HG02623 (cell line): ENCODE measurements around the gene CHMP4A.
"Not testable (repeated sequence)": the region's sequence is repeated elsewhere in the genome, so short reads cannot be mapped to it uniquely, and the experiment has no call there.

ENCODE experiments used
- ATAC-seq: cut with Tn5 transposase; IDR thresholded peaks from one replicate; pipeline ENCODE4 v1.9.1; 2021; ENCODE audit warnings: moderate library complexity; ENCODE audit not compliant: unreplicated experiment

Gene CHMP4A

GRCh38 chr14:24226473-24226872 lies 13.2 kb upstream of the CHMP4A start:
- no peak for ATAC-seq

DNA sequence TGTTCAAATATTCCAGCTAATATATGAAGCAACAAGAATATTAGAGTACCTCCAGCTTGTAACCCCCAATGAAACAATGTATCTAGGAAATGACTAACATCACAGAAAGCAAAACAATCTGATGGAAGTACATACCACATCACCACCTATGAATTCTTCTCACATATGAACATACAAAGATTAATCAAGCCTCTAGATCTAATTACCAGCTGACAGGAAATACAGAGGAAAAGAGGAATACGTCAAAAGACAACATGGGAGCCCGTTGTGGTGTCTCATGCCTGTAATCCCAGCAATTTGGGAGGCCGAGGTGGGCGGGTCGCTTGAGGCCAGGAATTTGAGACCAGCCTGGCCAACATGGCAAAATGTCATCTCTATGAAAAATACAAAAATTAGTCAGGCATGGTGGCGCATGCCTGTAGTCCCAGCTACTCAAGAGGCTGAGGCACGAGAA lies 11.4 kb upstream of the CHMP4A start:
- ATAC-seq = no peak

- not testable (repeated sequence) for ATAC-seq
These were observed 9.7 kb upstream of the CHMP4A start for GRCh38 chr14:24222987-24223386.

GRCh38 chr14:24219521-24219920 lies 6.2 kb upstream of the CHMP4A start:
- ATAC-seq = no peak

DNA sequence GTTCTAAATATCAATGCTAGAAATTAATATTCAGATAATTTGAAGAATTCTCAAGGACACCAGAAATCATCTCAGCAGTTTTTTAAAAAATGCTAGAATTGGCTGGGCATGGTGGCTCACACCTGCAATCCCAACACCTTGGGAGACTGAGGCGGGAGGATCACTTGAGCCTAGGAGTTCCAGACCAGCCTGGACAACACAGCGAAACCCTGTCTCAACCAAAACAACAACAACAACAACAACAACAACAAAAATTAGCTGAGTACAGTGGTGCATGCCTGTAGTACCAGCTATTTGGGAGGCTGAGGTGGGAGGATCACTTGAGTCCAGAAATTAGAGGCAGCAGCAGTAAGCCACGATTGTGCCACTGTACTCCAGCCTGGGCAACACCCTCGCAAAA lies 5.8 kb upstream of the CHMP4A start:
- ATAC-seq = no peak

- ATAC-seq = not testable (repeated sequence)
These were observed 3.6 kb upstream of the CHMP4A start for GRCh38 chr14:24216876-24217275.

DNA sequence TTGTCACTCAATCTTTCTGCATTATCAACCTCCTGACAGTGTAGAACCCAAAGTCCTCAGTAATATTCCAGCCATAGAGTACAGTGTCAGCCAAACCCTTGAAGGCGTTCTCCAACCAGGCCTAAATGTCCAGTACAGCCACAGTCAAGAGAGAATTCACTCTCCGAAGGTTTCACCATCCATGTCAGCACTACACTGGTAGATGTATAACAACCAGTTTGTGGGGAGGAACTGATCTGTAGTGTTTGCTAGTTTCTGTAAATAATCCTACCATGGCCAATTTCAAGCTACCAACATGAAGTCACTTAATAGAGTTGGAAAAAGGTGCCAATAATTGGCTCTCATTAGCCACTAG lies 3.0 kb upstream of the CHMP4A start:
- ATAC-seq = no peak

GRCh38 chr14:24215495-24216344 lies 2.4 kb upstream of the CHMP4A start, which contains the start of gene MDP1:
Gene MDP1, minus strand, starts transcription at chr14:24216066. Its CDS starts 111 bp downstream, at chr14:24215955.
- peak; percentile 65 for ATAC-seq

DNA sequence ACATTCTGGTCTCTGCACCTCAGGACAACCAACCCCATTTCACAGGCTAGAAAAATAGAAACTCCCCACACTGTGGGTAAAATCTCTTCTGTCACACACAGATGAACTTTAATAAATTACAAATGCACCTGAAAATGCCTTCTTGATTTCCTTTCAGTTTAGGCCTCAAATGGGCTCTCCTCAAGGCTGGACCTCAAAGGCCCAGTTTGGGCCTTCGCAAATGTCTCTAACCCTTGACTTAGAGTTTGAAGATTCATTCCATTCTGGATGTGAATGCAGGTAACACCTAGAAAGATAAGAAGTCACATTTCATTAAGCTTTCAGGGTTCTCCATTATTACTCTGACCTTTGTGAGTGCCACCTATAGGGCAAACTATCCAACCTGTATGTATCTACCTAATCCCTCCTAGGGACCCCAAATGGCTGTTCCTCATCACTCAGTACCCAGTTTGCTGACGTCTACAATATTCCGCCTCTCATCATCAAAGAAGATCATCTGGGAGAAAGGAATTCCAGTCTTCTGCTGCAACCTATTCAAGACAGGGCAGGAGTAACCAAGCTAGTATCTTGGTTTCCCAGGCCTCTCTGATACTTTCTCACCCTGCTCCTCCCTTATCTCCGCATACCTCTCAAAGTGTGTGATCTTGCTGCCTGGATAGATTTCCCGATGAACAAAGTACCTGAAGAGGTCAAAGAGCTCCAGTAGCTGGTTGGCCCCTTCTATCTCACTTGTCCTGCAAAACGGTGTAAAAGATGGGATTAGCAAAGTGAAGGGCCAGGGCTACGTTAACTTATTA lies 776 bp upstream of the CHMP4A start:
- no peak for ATAC-seq

GRCh38 chr14:24211311-24211710 lies 2.0 kb downstream of the CHMP4A start:
- no peak for ATAC-seq

- ATAC-seq = no peak
These were observed 5.7 kb downstream of the CHMP4A start for GRCh38 chr14:24207625-24208024.

- ATAC-seq = no peak
These were observed 6.2 kb downstream of the CHMP4A start for GRCh38 chr14:24207104-24207551.

GRCh38 chr14:24206260-24207103 lies 6.8 kb downstream of the CHMP4A start:
- no peak for ATAC-seq

DNA sequence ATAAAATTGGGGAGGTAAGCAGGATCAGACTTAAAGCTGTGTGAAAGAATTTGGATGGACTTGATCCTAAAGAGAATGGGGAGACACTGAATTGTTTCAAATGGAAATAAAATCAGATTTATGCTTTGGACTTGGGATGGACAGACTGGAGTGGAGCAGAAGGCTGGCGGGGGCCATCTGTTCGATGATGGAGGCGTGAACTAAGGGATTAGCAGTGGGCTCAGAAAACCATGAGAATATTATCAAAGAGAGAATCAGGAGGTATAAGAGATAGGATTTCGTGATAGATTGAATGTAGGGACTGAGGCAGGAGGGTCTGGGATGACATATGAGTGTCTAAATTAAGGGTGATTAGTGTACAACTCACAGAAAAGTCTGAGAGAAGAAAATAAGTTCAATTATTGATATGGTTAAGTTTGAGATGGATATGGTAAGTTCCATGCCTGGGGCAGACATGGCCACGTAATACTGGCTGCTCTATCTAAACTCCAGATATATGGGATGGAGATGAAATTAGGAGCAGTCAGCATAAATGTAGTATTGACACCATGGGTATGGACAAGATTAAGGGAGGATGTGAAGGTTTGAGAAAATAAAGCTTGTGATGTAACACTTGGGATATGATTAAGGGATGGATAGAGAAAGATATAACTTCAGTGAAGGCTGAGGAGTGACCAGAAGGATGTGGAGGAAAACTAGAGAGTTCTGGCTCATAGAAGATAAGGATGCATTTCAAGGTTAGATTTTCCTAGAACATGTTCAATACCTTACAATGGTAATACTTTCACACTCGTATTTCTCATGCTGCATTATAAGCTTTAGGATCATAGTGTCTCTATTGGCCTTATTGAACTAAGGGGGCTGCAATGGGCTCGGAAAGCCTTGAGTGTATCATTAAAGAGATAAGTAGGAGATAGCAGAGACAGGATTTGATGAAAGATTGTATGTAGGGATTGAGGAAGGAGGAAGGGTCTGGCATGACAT lies 8.8 kb downstream of the CHMP4A start:
- ATAC-seq = no peak

- not testable (repeated sequence) for ATAC-seq
These were observed 9.9 kb downstream of the CHMP4A start for GRCh38 chr14:24203249-24203886.

DNA sequence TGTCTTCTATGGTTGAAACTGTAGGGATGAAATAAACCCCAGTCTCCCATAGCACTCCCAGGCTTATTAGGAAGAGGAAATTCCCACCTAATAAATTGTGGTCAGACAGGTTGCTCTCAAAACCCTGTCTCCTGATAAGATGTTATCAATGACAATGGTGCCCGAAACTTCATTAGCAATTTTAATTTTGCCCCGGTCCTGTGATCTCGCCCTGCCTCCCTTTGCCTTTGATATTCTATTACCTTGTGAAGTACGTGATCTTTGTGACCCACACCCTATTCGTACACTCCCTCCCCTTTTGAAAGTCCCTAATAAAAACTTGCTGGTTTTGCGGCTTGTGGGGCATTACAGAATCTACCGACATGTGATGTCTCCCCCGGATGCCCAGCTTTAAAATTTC lies 10.8 kb downstream of the CHMP4A start:
- ATAC-seq = not testable (repeated sequence)

DNA sequence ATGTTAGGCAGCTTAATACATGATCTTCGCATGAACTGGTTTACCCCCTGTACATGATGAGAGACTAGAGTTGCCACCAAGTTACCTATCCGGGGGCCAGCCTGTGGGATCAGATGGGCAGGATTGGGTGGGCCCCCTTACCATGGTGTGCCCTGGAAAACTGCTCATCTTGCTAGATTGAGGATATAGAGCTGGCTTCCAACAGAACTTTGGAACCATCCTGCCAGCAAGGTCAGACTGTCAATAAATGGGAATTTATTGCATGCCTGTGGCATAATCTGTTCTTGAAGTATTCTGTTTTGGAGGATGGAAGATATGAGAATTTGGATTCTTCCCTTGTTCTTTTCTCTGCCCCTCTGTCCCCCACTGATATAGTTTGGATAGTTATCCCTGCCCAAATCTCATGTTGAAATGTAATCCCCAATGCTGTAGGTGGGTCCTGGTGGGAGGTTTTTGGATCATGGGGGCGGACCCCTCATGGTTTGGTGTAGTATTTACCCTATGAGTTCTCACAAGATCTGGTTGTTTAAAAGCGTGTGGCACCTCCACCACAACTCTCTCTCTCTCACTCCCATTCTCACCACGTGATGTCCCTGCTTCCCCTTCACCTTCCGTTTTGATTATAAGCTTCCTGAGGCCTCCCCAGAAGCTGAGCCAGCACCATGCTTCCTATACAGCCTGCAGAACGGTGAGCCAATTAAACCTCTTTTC lies 14.3 kb downstream of the CHMP4A start:
- no peak for ATAC-seq

- ATAC-seq = no peak
These were observed 16.2 kb downstream of the CHMP4A start for GRCh38 chr14:24197056-24197450.
